HL-60 (cell line): Measurements from ENCODE around the gene EIF3K.

Experiments
- DNase-seq, 2 experiments: peaks; one replicate each; pipeline ENCODE4 v3.0.0-alpha.2; 2010 to 2020; ENCODE audit warnings: low read depth in 1 of 2, low spot score in 1 of 2
- H3K27ac ChIP-seq: fragments of 250-450 bp; sonication (Bioruptor Pico); replicated peaks from 2 replicates; pipeline ENCODE4 v1.5.1; 2020; ENCODE audit warnings: mild to moderate bottlenecking, moderate library complexity
- H3K27me3 ChIP-seq: fragments of 250-450 bp; sonication (Bioruptor Pico); 2 replicates; pipeline ENCODE4 v1.5.1; 2021; ENCODE audit warnings: mild to moderate bottlenecking, moderate library complexity; ENCODE audit not compliant: insufficient read depth, poor library complexity, severe bottlenecking
- H3K4me3 ChIP-seq: replicated peaks from 2 replicates; pipeline ENCODE4 v1.5.1; 2011; ENCODE audit warnings: mild to moderate bottlenecking, control low read depth, low read length; ENCODE audit not compliant: insufficient read depth
- GABPA ChIP-seq: IDR thresholded peaks from 2 replicates; pipeline ENCODE4 v1.6.1; 2012; ENCODE audit warnings: low read depth
- POLR2AphosphoS5 ChIP-seq: IDR thresholded peaks from 2 replicates; pipeline ENCODE4 v1.6.1; 2012; ENCODE audit warnings: low read depth
- REST ChIP-seq: IDR thresholded peaks from 2 replicates; pipeline ENCODE4 v1.6.1; 2012; ENCODE audit warnings: low read depth; ENCODE audit not compliant: insufficient replicate concordance
- SPI1 ChIP-seq: IDR thresholded peaks from 2 replicates; pipeline ENCODE4 v1.6.1; 2012; ENCODE audit warnings: low read depth, mild to moderate bottlenecking, borderline replicate concordance
- TF ChIP-seq, protein P1 (sequence below): IDR thresholded peaks from one replicate; pipeline ENCODE4 v1.5.1; 2011; ENCODE audit warnings: low read length, control low read depth, inconsistent platforms; ENCODE audit not compliant: insufficient read depth

Gene EIF3K

GRCh38 chr19:38667661-38668171, 48.7 kb downstream of the EIF3K start:
- Histone ChIP-seq H3K27ac (peak overlapping the region; percentile 76), H3K4me3 (no peak overlapping the region), H3K27me3 (no peaks in the 10 kb centered on the region)
- TF ChIP-seq, protein P1, sequence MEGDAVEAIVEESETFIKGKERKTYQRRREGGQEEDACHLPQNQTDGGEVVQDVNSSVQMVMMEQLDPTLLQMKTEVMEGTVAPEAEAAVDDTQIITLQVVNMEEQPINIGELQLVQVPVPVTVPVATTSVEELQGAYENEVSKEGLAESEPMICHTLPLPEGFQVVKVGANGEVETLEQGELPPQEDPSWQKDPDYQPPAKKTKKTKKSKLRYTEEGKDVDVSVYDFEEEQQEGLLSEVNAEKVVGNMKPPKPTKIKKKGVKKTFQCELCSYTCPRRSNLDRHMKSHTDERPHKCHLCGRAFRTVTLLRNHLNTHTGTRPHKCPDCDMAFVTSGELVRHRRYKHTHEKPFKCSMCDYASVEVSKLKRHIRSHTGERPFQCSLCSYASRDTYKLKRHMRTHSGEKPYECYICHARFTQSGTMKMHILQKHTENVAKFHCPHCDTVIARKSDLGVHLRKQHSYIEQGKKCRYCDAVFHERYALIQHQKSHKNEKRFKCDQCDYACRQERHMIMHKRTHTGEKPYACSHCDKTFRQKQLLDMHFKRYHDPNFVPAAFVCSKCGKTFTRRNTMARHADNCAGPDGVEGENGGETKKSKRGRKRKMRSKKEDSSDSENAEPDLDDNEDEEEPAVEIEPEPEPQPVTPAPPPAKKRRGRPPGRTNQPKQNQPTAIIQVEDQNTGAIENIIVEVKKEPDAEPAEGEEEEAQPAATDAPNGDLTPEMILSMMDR: no peak
- TF ChIP-seq SPI1 (no peak), GABPA (no peak), REST (no peak), POLR2AphosphoS5 (no peak)
- no peak for DNase-seq

DNA sequence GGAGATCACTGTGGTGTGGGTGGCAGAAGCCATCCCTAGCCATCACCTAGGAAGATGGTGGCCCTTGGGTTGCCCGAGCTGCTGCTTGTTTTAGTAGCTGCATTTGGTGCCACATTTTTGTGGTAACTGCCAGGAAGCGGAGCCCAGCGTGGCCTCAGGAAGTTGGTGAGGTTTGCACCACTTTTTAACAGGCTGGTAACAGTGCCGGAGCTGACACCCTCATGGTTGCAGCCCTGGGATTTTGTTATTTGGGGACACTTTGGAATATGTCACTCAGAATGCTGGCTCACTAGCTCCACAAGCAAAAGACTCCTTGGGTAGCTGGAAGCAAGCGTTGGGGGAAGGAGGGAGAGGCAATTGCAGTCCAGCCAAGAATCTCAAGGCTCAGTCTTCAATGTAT, 50.6 kb downstream of the EIF3K start:
- no peak overlapping the region for H3K4me3 ChIP-seq
- H3K27ac ChIP-seq: peak overlapping the region; percentile 76
- DNase-seq: peak in 1 of 2 experiments; percentile 82
- TF ChIP-seq POLR2AphosphoS5 (peak; percentile 72), REST (no peak), GABPA (peak; percentile 25; the same call in 1 of the 2 replicates), SPI1 (no peak)
- TF ChIP-seq, protein P1: no peak
- H3K27me3 ChIP-seq: no peaks in the 10 kb centered on the region

DNA sequence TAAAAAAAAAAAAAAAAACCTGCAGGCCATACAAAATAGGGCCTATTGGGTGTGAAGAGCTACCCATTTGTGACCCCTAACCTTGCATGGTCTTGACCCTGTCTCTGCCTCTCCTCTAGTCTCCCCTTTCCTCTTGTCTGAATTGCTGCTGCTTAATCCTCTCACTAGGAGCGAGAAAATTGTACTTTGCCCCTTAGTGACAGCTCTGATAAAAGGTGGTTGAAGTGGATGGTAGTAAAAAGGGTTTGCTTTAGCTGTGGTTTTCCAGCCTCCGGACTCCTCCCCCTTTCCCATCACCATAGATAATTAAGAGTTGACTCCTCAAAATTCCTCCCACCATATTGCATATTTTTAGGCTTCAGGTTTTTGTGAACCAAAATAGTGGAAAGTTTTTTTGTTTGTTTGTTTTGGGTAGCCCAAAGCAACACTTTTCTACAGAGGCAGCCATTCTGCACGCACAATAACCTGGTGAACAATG, 52.0 kb downstream of the EIF3K start:
- H3K4me3 ChIP-seq: no peak overlapping the region
- TF ChIP-seq REST (no peak), SPI1 (no peak), POLR2AphosphoS5 (no peak), GABPA (no peak)
- peak overlapping the region; percentile 31 for H3K27ac ChIP-seq
- no peaks in the 10 kb centered on the region for H3K27me3 ChIP-seq
- DNase-seq: no peak
